Testis (tissue), 3 donors: ENCODE results near the gene C5orf46. TPM values are rescaled to one million over a fixed set of nuclear protein-coding genes. Genes with fewer than 3 reads are reported as not detected.
"Not testable (repeated sequence)": the region's sequence is repeated elsewhere in the genome, so short reads cannot be mapped to it uniquely, and the experiment has no call there.

Experiments
- DNase-seq: peaks from one replicate; pipeline ENCODE4 v3.0.0-alpha.2; 2019
- H3K27ac ChIP-seq, 2 donors: fragments of 200-600 bp; sonication (generic); one replicate each; pipeline ENCODE4 v1.5.1; 2019
- H3K27me3 ChIP-seq: fragments of 200-600 bp; sonication (generic); one replicate; pipeline ENCODE4 v1.5.1; 2019
- H3K36me3 ChIP-seq: fragments of 200-600 bp; sonication (generic); one replicate; pipeline ENCODE4 v1.5.1; 2017; ENCODE audit warnings: low read depth; ENCODE audit errors: missing control alignments
- H3K4me1 ChIP-seq: fragments of 200-600 bp; sonication (generic); one replicate; pipeline ENCODE4 v1.5.1; 2019
- H3K4me3 ChIP-seq, 2 donors: fragments of 200-600 bp; sonication (generic); one replicate each; pipeline ENCODE4 v1.5.1; 2017 to 2019
- H3K9me3 ChIP-seq: fragments of 200-600 bp; sonication (generic); one replicate; pipeline ENCODE4 v1.5.1; 2017
- CTCF ChIP-seq, 3 experiments: fragments of 450-650 bp in 2 of 3; fragments of 200-600 bp in 1 of 3; sonication (generic) in 1 of 3; IDR thresholded peaks; one replicate each; pipeline ENCODE4 v1.5.1; 2016 to 2019; ENCODE audit warnings: antibody characterized with exemption in 3 of 3, mild to moderate bottlenecking in 2 of 3, moderate library complexity in 1 of 3
- POLR2A ChIP-seq: fragments of 450-650 bp; IDR thresholded peaks from one replicate; pipeline ENCODE4 v1.6.1; 2017; ENCODE audit warnings: antibody characterized with exemption, mild to moderate bottlenecking, moderate library complexity
- WGBS, 2 donors: methylation state at CpG; one replicate each; pipeline ENCODE4 v1.1.5; 2018; 5-methylcytosine and 5-hydroxymethylcytosine counted together
- intact Hi-C: fragments of 100-400 bp; cut with DNase I; formaldehyde crosslinking; loops from one replicate; pipeline ENCODE4 v1.15.1; 2023; ENCODE audit warnings: low total_unique reads
- polyA plus RNA-seq: library from polyadenylated mRNA; stranded (reverse); fragments of 350-450 nt; fragmentation: Illumina TruSeq; extraction: RNeasy Lipid Tissue Mini Kit (QIAGEN cat#74804); gene quantifications from one replicate; pipeline ENCODE4 v1.2.3, GENCODE V29; 2014; ENCODE audit warnings: low read depth, low replicate concordance; ENCODE audit not compliant: insufficient read depth
- total RNA-seq, 2 donors: library from RNA; depleted of rRNA; stranded (reverse); fragments of >200 nt; gene quantifications; one replicate each; pipeline ENCODE4 v1.2.3, GENCODE V29; 2016

C5orf46 gene
- total and polyA plus RNA-seq, 3 donors from 2014 or later: 5.1 to 25.8 (median 6.1) TPM

GRCh38 chr5:147878066-147878759 is 28.1 kb downstream of the C5orf46 start, which contains the start of gene SCGB3A2:
TSS of gene SCGB3A2 (plus strand) at chr5:147878711. CDS start at chr5:147878804, 93 bp downstream.
- Histone ChIP-seq H3K27ac (no peak within 1 kb of the TSS), H3K27me3 (no peaks in the 10 kb centered on the region), H3K4me1 (no peaks in the 10 kb centered on the region), H3K36me3 (no peaks in the 10 kb centered on the region), H3K9me3 (no peaks in the 10 kb centered on the region), H3K4me3 (no peak within 1 kb of the TSS)
- 71 to 82% methylated on average over 2 of the region's 2 CpGs for WGBS, 2 donors
- intact Hi-C loops: no loop called here
- TF ChIP-seq POLR2A: no peak
- TF ChIP-seq CTCF (IDR thresholded peaks at IDR 0.05): no peak
- DNase-seq: no peak

- no peaks in the 10 kb centered on the region for H3K9me3 ChIP-seq
- H3K27ac ChIP-seq: no peak overlapping the region
- WGBS, 2 donors: 87 to 89% methylated on average over 2 of the region's 2 CpGs
- no peaks in the 10 kb centered on the region for H3K4me1 ChIP-seq
- no peak overlapping the region for H3K4me3 ChIP-seq
- no peaks in the 10 kb centered on the region for H3K27me3 ChIP-seq
- intact Hi-C loops: no loop called here
- no peak for DNase-seq
- TF ChIP-seq POLR2A: no peak
- TF ChIP-seq CTCF (IDR thresholded peaks at IDR 0.05): no peak
- no peaks in the 10 kb centered on the region for H3K36me3 ChIP-seq
These were observed 29.7 kb downstream of the C5orf46 start for GRCh38 chr5:147876626-147877025.

- no peak overlapping the region for H3K4me3 ChIP-seq
- H3K27me3 ChIP-seq: no peaks in the 10 kb centered on the region
- no peaks in the 10 kb centered on the region for H3K36me3 ChIP-seq
- H3K9me3 ChIP-seq: no peaks in the 10 kb centered on the region
- intact Hi-C loops: no loop called here
- H3K4me1 ChIP-seq: no peaks in the 10 kb centered on the region
- H3K27ac ChIP-seq: no peak overlapping the region
- TF ChIP-seq CTCF (IDR thresholded peaks at IDR 0.05) (no peak), POLR2A (no peak)
- no peak for DNase-seq
These were observed 30.2 kb downstream of the C5orf46 start for GRCh38 chr5:147876141-147876540.

GRCh38 chr5:147874910-147875367 is 31.4 kb downstream of the C5orf46 start:
- Histone ChIP-seq H3K4me3 (no peak overlapping the region), H3K9me3 (no peaks in the 10 kb centered on the region), H3K27me3 (no peaks in the 10 kb centered on the region), H3K4me1 (no peaks in the 10 kb centered on the region), H3K27ac (no peak overlapping the region), H3K36me3 (no peaks in the 10 kb centered on the region)
- no peak for DNase-seq
- TF ChIP-seq POLR2A (no peak), CTCF (IDR thresholded peaks at IDR 0.05) (no peak)
- 43 to 56% methylated on average over 3 of the region's 3 CpGs for WGBS, 2 donors
- intact Hi-C loops: no loop called here

- H3K36me3 ChIP-seq, intact Hi-C loops, H3K9me3 ChIP-seq, H3K27ac ChIP-seq, H3K27me3 ChIP-seq, H3K4me3 ChIP-seq, H3K4me1 ChIP-seq, DNase-seq: not testable (repeated sequence)
- WGBS, 2 donors: 66 to 80% methylated on average over 6 to 8 of the region's 8 CpGs
These were observed 32.0 kb downstream of the C5orf46 start for GRCh38 chr5:147874118-147874875.

- H3K4me3 ChIP-seq, H3K9me3 ChIP-seq, H3K4me1 ChIP-seq, DNase-seq, H3K36me3 ChIP-seq, H3K27ac ChIP-seq, intact Hi-C loops, H3K27me3 ChIP-seq: not testable (repeated sequence)
- 75 to 80% methylated on average over 16 of the region's 16 CpGs for WGBS, 2 donors
These were observed 33.4 kb downstream of the C5orf46 start for GRCh38 chr5:147872744-147873435.

- H3K27ac ChIP-seq, DNase-seq, H3K4me1 ChIP-seq, H3K4me3 ChIP-seq, intact Hi-C loops, H3K36me3 ChIP-seq, H3K9me3 ChIP-seq, H3K27me3 ChIP-seq: not testable (repeated sequence)
- 93 to 94% methylated on average over 12 to 18 of the region's 18 CpGs for WGBS, 2 donors
These were observed 34.3 kb downstream of the C5orf46 start for GRCh38 chr5:147871980-147872549.
